Measurements from ENCODE around the gene PUS1. TPM values are rescaled to one million over a fixed set of nuclear protein-coding genes. Genes with fewer than 3 reads are reported as not detected.

Gene PUS1
- total RNA-seq, 6 experiments from 2014 or later = 14.7 to 23.1 (median 17.7) TPM

DNA sequence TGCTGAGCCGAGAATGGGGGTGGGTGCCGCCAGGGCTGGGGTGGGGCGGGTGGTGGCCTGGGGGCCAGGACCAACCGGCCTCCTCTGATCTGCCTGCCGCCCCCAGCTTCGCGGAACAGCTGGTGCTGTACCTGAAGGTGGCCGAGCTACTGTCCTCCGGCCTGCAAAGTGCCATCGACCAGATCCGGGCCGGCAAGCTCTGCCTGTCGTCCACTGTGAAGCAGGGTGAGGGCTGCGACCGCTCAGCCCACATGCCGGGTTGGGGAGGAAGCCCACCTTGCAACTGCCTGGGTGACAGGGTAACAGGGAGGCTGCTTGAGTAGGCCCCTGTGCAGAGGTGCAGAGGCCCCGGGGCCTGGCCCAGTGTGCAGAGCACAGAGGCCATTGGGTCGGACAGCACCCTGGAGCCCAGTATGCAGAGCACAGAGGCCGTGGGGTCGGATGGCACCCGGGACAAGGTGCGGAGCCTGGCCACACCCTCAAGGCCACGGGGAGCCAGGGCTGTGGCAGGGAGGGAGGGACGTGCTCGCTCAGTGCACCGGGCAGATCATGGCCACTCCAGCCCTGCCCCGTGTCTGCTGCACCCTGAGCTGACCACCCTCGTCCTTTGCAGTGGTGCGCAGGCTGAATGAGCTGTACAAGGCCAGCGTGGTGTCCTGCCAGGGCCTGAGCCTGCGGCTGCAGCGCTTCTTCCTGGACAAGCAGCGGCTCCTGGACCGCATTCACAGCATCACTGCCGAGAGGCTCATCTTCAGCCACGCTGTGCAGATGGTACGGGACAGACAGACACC lies 9.5 kb upstream of the PUS1 start:
- peak in 3 of 4 donors; percentile 2 to 20 (median 3) for ATAC-seq
- H3K36me3 ChIP-seq = peaks cover 0 to 52% (median 33%) of the 10 kb centered on the region in 4 donors
- intact Hi-C loops (cut with DNase I) = no loop called here

GRCh38 chr12:131920157-131920508 lies 8.9 kb upstream of the PUS1 start:
- ATAC-seq (no peak), DNase-seq (no peak)
- Histone ChIP-seq H3K4me1 (no peaks in the 10 kb centered on the region), H3K4me3 (no peak overlapping the region), H3K27me3 (no peaks in the 10 kb centered on the region), H3K27ac (no peak overlapping the region), H3K36me3 (peaks cover 0 to 47% (median 32%) of the 10 kb centered on the region in 4 donors), H3K9me3 (no peaks in the 10 kb centered on the region)
- intact Hi-C loops (cut with DNase I) = no loop called here
- TF ChIP-seq POLR2A (IDR thresholded peaks at IDR 0.05) (no peak), CTCF (IDR thresholded peaks at IDR 0.05) (no peak)
- WGBS (ENCODE audit: insufficient coverage, low coverage, low lambda C conversion rate, missing lambda C conversion rate) = 100% methylated on average over 1 of the region's 14 CpGs

More for the DNA sequence above, 9.5 kb upstream of the PUS1 start:
- no peaks in the 10 kb centered on the region for H3K4me1 ChIP-seq
- H3K27me3 ChIP-seq = no peaks in the 10 kb centered on the region
- no peak overlapping the region for H3K27ac ChIP-seq
- no peak overlapping the region for H3K4me3 ChIP-seq
- H3K9me3 ChIP-seq = no peaks in the 10 kb centered on the region
- DNase-seq = peak in 1 of 3 donors; percentile 56
- TF ChIP-seq CTCF (IDR thresholded peaks at IDR 0.05) = no peak
- TF ChIP-seq POLR2A (IDR thresholded peaks at IDR 0.05) = no peak
- WGBS (ENCODE audit: insufficient coverage, low coverage, low lambda C conversion rate, missing lambda C conversion rate) = 82% methylated on average over 2 of the region's 37 CpGs

DNA sequence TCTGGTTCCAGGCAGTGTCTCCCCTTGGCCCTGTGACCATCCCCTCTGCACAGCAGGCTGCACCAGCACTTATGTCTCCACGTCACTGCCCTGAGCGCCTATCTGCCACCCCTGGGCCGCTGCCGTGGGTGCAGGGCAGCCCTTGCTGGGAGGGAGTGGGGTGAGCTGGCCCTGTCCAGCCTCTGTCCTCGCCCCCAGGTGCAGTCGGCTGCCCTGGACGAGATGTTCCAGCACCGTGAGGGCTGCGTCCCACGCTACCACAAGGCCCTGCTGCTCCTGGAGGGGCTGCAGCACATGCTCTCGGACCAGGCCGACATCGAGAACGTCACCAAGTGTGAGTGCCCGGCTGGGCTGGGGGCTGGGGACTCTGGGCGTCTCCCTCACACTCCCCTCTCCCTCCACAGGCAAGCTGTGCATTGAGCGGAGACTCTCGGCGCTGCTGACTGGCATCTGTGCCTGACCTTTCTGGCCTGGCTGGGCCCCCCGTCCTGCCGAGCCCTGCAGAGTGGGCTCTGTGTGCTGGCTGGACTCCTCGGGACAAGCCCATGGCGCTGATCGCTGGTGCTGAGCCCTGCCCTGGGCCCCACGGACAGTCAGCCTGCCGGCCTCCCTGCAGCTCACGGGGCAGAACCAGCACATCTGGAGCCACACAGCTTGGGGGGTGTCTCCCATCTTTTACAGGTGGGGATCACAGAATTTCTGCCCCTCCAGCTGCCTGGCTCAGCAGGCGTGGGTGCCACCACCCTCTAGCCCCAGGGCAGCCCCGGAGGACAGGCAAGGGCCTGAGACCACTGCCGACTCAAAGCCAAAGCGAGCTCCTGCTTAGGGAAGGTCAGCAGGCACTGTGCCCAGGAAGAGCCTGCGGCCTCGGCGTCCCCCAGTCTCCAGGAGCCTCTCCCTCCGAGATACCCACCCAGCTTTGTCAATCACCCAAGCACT lies 7.9 kb upstream of the PUS1 start:
- ATAC-seq (peak in 1 of 4 donors; percentile 1), DNase-seq (peak in 1 of 3 donors; percentile 46)
- no peak overlapping the region for H3K4me3 ChIP-seq
- H3K4me1 ChIP-seq = no peaks in the 10 kb centered on the region
- peaks cover 0 to 36% (median 26%) of the 10 kb centered on the region in 4 donors for H3K36me3 ChIP-seq
- TF ChIP-seq CTCF (IDR thresholded peaks at IDR 0.05) (no peak), POLR2A (IDR thresholded peaks at IDR 0.05) (no peak)
- 100% methylated on average over 1 of the region's 35 CpGs for WGBS (ENCODE audit: insufficient coverage, low coverage, low lambda C conversion rate, missing lambda C conversion rate)
- H3K27ac ChIP-seq = no peak overlapping the region
- no peaks in the 10 kb centered on the region for H3K27me3 ChIP-seq
- intact Hi-C loops (cut with DNase I) = no loop called here
- no peaks in the 10 kb centered on the region for H3K9me3 ChIP-seq

DNA sequence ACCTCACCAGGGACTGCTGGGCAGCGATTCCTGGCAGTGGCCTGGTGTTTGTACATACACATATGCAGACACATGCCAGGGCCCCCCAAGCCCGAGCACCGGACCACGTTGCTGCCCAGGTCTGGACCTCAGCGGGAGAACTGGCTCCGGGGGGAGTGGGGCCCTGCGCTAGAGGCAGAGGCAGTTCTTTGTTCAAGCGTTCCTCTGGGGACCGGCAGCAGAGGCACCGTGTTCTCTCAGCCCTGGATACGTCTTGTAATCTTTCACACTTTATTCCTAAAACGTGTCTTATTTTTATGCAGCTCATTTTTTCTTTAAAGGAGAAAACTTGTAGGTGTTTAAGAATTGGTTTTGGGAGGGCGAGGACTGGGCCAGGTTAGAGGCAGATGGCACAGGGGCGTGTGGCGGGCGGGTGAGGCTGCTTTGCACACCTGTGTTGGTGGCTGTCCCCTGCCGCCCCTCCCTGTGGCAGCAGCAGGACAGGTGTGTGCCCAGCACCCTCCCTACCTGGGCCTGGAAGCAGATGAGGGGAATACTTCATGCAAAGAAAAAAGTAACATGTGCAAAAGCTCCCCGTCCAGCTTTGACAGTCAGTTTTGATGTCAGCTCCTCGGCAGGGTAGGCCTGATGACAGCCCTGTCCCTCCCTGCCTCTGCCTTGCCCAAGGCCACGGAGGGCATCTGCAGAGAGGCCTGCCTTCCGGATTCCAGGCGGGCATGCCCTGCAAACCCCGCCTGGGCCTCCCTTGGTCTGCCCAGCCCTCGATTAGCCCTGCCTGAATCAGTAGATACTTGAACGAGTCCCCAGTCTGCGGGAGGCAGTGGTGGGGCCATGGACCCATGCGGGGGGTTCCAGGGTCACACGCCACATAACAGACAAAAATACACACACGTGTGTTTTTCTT lies 7.0 kb upstream of the PUS1 start:
- H3K36me3 ChIP-seq = peaks cover 0 to 31% (median 21%) of the 10 kb centered on the region in 4 donors
- H3K27me3 ChIP-seq = no peaks in the 10 kb centered on the region
- no peak overlapping the region for H3K27ac ChIP-seq
- H3K4me3 ChIP-seq = no peak overlapping the region
- H3K4me1 ChIP-seq = no peaks in the 10 kb centered on the region
- peak in 1 of 3 donors; percentile 52 for DNase-seq
- WGBS (ENCODE audit: insufficient coverage, low coverage, low lambda C conversion rate, missing lambda C conversion rate) = 83% methylated on average over 11 of the region's 29 CpGs
- H3K9me3 ChIP-seq = no peaks in the 10 kb centered on the region
- intact Hi-C loops (cut with DNase I) = no loop called here
- peak in 3 of 4 donors; percentile 5 to 22 (median 15) for ATAC-seq
- TF ChIP-seq CTCF (IDR thresholded peaks at IDR 0.05) = no peak
- no peak for TF ChIP-seq POLR2A (IDR thresholded peaks at IDR 0.05)

All from right lobe of liver (tissue), 6 donors.